Stimulated activated CD4-positive, alpha-beta T cell treated with anti-CD3 and anti-CD28 coated beads, Interleukin-15, amount 100 ng/mL, for 24 hours (primary cell): ENCODE measurements around the gene PGBD4.

ENCODE experiments used
- DNase-seq: peaks from one replicate; pipeline ENCODE4 v3.0.0-alpha.2; 2020

The PGBD4 gene

DNA sequence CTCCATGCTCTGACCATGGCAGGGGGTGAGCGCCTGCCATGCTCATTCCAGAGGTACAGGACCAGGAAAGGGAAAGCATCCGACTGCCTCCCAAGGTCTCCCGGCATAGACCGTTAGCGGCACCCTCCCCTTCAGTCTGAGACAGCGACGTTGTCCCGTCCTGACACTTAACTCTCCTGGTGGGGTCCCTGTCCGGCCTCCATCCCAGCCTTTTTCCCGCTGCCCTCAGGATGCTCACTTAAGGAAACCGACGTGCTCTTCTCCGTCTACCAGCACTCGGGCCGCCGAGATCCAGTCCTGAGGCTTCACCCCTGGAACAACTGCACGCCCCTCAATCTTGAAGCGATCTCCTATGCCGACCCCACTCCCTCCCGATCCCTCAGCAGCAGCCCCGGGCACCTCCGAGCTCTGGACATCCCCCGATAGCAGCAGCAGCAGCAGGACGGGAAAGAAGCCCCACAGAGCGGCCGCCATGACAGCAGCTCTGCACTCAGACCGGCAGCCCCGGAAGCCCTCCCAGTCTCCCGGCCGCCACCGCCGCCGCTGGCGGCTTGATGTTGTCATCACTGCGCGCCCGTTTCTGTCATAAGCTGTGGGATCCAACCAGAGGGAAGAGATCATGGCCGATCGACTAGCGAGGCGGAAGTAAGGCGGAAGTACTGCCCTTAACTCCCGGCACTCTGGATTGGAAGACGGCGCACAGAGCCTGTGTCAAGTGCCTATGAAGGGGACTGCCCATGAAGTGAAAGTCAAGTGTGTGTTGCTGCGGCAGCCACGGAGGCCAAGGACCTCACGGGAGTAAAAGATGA, at the start of gene PGBD4, which contains the start of gene EMC7:
TSS of gene PGBD4 (plus strand) at position 718 of the 809 bp plus-strand sequence. CDS start 449 bp downstream, outside the sequence.
TSS of gene EMC7 (minus strand) at position 497 of the 809 bp plus-strand sequence. CDS start at position 474, 23 bp downstream.
- peak; percentile 99 for DNase-seq

DNA sequence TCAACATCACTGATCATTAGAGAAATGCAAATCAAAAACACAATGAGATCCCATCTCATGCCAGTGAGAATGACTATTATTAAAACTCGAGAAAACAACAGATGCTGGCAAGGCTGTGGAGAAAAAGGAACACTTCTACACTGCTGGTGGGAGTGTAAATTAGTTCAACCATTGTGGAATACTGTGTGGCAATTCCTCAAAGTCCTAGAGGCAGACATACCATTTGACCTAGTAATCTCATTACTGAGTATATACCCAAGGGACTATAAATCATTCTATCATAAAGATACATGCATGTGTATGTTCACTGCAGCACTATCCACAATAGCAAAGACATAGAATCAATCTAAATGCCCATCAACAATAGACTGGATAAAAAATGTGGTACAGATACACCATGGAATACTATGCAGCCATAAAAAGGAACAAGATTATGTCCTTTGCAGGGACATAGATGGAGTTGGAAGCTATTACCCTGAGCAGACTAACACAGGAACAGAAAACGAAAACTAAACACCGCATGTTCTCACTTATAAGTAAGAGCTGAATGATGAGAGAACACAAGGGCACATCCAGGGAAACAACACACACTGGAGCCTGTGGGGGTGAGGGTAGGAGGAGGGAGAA, 47.7 kb upstream of the PGBD4 start:
- no peak for DNase-seq

DNA sequence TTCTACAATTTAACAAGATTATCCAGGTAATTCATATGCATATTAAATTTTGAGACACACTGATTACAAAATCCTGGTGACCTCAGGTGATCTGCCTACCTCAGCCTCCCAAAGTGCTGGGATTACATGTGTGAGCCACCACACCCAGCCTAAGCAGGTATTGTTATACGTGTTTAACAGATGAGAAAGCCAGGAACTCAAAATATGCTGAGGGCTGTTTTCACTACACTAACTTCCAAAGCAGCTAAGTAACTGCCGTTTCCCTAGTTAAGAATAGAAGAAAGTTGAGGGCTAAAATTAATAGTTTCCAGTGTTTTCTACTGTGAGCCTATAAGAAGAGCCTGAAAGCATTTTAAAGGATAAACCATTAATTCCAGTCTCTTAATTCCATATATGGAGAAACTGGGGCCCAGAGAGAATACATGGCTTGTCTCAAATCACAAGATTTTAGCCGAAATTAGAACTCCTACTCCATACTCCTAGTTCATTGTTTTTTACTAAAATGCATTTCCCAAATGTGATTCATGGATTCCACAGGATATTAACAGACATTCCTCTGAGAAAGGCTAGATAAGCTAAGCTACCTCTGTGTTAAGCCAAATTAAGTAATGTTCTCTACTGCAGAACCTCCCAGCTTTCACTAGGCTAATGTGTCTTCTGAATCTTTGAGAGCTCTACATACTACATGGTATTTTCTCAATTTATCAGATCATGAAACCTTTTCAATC, 45.9 kb upstream of the PGBD4 start:
- DNase-seq, result no peak

DNA sequence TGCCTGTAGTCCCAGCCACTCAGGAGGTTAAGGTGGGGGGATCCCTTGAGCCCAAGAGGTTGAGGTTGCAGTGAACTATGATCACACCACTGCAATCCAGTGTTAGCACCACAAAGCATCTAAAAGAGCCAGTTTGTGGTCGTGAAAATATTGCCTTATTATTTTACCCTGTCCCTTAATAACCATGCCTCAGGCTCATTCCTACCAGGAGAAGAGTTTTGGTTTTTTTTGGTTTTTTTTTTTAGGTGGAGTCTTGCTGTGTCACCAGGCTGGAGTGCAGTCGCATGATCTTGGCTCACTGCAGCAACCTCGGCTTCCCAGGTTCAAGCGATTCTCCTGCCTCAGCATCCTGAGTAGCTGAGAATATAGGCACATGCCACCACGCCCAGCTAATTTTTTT, 45.0 kb upstream of the PGBD4 start:
- no peak for DNase-seq

DNA sequence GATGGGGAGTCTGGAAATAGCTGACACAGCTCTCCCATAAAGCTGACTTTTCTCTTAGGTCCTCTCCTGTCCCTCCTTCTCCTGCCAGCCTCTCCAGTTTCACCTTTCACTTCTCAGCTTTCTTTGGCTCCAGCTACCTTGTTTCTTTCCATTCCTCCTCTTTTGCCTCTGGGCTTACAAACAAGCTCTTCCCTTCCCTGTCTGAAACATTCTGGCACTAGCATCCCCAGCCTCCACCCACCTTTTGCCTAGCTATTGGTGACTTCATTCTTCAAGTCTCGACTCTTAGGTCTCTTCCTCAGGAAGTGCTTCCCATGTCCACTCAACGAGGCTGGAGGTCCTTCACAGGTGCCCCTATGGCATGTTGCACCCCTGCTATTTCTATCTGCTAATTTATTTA, 42.4 kb upstream of the PGBD4 start:
- no peak for DNase-seq

DNA sequence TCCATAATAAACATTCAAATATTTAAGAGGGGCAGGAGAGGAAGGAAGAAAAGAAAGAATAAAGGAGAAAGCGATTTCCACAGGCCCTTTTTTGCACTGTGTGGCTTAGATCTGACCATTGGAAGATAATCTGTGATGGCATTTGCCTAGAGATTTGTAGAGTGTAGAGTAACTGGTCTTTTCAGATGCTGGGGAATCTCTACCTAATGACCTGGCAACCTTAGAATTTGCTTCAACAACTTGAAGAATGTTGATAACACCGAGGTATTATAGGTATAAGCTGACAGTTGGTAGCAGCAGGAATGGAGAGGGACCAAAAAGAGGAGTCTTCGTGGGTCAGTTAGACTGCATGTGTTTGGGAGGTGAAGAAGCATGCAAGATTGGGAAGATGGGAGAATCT, 41.9 kb upstream of the PGBD4 start:
- no peak for DNase-seq

DNA sequence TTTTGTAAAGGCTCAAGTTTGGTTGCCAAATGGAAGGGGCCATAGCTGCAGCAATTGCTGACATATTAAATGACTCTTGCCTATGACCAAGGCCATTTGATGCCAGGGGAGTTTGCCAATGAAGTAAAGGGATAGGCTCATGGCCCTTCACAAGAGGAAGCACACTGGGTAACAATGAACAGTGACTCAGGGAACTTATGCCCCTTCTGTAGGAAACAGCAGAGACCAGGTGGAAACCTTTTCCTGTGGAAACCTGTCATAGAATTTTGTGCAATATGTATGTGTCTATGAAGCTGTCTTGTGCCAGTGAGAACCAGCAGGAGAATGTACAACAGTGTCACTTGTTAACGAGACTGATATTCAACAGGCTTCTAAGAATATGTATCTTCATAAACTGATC, 37.4 kb upstream of the PGBD4 start:
- no peak for DNase-seq

DNA sequence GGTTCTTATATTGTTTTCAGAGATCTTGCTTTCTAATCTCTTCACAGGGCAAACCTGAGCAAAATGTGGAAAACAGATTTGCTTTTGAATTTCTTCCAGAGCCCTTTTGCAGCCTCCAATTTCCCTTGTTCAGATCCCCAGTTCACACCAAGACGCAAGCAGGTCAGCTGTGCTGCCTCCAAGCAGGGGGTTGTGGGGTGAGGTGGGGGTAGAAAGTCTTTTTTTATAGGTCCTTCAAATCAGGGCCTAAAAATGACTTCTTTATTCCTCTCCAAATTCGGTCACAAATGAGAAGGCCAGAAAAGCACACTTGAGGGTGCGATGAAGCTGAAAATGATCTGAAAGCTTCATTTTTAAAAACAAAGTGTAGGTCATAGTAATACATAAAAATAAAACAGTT, 36.6 kb upstream of the PGBD4 start:
- no peak for DNase-seq

DNA sequence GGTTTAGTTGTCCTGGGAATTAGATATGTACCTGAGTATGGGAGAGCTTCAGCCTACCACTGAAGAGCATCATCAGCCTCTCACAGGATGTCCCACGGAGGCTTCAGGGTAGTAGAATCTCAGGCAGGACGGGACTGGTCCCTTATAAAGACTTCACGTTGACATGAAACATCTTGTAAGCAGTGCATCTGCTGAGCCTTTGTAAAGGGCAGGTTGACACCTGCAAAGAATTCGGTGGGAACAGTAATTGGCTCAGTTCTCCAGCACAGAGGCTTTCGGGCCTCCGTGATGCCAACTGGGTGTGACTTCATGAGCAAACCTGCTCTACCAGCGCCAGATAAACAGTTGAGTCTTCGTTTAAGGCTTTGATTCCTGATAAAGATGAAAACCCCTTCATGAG, 35.9 kb upstream of the PGBD4 start:
- DNase-seq, result no peak

DNA sequence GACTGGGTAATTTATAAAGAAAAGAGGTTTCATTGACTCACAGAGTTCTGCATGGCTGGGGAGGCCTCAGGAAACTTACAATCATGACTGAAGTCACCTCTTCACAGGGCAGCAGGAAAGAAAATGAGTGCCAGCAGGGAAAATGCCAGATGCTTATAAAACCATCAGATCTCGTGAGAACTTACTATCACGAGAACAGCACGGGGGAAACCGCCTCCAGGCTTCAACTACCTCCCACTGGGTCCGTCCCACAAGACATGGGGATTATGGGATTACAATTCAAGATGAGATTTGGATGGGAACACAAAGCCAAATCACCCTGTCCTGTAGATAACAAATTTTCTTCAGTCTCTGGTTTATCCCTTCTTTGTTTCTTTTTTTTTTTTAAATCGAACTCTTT, 31.9 kb upstream of the PGBD4 start:
- DNase-seq, result no peak

DNA sequence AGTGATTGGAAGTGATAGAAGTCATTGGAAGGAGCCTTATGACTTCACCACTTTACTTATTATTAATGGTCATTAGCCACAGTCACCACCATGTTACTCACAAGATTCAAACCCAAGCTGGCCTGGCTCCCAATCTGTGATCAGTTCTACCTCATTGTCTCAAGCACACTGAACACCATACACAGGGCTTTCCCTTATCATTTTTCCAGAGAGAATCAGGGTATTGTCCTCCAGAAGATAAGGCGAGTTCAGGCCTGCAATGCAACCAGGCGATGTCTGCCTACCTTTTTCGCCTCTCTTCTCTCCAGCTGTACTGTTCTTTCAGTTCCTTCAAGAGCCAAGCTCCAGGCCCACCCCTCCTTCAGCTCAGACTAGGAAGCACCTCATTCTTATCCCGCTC, 25.1 kb upstream of the PGBD4 start:
- no peak for DNase-seq

DNA sequence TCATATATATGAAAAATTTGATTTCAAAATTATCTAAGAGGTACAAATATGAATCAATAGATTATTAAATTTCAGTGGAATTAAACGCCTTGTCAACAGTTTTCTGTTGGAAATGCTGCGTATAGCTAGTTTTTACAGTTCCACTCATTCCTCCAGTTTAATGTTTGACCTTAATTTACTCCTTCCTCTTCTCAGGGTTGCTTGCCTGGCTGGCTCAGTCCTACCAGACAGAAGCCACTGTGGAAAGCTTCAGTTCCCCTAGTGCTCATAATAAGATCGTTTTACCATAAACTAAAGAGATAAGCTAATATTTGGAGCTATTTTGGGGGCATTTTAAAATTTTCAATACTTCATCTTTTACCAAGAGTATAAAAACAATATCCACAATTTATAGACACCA, 23.0 kb upstream of the PGBD4 start:
- DNase-seq, result no peak

DNA sequence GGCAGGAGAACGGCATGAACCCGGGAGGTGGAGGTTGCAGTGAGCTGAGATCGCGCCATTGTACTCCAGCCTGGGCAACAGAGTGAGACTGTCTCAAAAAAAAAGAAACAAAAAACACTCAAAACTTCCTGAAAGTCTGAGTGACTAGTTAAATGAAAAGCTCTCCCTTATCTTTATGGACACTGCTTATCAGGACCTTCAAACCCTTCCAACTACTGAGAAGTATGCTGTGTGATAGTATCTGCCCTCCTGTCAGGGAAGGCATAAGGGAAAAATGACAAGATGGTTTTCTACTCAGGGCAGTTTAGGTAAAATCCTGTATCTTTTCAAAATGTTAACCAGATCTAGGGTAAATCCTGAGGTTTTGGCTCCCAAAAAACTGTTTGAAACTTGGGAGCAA, 22.0 kb upstream of the PGBD4 start:
- no peak for DNase-seq

DNA sequence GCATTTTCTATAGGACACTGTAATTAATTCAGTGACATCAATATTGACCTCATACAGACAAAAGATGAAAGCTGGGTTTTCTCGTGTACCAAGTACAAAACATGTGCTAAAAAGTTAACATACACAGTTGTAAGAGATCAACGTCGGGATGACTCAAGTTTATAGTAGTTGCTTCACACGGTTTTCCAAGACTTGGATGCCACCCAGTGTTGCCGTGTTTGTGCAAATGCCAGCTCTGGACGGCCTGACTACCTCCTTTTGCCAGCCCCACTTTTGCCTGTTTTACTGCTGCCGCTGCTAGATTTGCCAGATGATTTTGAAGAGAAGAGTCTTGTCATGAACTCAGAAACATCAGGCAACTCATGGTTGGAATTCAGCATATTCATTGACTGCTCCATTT, 17.8 kb upstream of the PGBD4 start:
- no peak for DNase-seq

DNA sequence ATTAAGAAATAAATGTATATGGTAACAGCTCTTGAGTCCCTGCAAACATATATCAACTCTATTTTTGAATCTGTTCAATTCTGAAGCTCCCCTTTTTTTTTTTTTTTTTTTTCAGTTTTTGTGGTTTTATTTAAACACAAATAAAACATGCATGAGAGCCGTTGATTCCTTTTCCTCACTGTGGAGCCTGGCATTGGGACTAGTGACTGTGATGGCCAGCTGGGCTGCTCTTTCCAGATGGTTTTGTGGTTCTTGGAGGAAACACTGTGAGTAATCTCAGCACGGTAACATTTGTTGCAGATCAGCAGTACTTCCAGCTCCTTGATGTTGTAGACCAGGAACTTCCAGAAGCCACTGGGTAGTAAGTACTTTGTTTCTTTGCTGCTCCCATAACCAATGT, 16.1 kb upstream of the PGBD4 start:
- no peak for DNase-seq

DNA sequence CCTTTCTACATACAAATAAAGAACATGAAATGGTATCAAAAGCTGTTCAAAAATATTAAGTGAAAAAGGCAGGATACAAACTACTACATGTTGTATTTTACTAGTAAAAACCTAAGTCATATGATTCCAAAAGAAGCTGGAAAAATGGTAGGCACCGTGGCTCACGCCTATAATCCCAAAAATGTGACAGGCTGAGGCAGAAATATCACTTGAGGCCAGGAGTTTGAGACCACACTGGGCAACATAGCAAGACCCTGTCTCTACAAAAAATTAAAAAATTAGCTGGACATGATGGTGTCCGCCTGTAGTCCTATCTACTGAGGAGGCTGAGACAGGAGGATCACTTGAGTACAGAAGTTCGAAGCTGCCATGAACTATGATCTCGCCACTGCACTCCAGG, 2.0 kb upstream of the PGBD4 start:
- DNase-seq, result no peak

DNA sequence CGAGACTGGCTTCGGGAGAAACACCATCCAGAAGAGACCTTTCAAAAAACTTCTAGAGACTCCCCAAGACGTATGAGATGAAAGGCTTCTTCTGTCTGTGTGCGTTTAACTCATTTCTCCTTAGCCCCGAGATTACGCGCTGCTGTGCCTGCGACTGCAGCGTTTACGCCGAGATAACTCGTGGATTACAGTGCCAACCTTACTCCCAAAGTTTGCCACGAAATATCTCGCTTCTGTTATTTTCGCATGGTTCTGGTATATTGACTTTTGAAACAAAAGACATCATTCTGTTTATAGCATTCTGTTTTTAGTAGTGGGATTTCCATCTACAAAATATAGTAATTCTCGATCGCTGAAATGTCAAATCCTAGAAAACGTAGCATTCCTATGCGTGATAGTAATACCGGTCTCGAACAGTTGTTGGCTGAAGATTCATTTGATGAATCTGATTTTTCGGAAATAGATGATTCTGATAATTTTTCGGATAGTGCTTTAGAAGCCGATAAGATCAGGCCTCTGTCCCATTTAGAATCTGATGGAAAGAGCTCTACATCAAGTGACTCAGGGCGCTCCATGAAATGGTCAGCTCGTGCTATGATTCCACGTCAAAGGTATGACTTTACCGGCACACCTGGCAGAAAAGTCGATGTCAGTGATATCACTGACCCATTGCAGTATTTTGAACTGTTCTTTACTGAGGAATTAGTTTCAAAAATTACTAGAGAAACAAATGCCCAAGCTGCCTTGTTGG, 467 bp downstream of the PGBD4 start:
- DNase-seq, result no peak

DNA sequence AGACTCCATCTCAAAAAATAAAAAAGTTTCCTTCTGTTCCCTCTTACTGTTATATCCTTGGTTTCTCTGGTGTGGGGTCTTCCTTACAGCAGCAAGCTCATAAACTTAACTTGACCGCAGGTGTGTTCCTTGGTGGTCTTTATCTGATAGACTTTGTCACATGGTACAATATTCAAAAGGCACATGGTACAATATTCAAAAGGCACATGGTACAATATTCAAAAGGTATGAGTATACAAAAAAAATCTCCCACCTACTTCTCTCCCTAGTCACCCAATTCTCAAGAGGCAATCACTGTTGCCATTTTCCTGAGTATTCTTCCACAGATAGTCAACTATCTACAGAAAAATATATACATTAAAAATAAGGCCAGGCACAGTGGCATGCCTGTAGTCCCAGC, 4.5 kb downstream of the PGBD4 start:
- DNase-seq, result no peak

DNA sequence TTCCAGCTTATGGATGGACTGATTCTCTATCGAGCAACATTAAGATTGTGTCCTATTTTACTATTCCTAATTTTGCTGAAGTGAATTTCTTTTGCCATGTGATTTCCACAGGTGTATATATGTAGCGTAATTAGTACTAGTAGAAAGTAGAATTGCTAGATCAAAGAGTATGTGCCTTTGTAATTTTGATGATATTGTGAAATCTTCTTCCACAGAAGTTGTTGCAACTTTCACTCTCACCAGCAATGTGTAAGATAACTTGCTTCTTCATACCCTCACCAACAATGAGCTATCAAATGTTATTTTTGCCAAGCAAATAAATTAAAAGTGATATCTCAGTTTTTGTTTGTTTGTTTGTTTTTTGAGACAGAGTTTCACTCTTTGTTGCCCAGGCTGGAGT, 5.4 kb downstream of the PGBD4 start:
- DNase-seq, result no peak

DNA sequence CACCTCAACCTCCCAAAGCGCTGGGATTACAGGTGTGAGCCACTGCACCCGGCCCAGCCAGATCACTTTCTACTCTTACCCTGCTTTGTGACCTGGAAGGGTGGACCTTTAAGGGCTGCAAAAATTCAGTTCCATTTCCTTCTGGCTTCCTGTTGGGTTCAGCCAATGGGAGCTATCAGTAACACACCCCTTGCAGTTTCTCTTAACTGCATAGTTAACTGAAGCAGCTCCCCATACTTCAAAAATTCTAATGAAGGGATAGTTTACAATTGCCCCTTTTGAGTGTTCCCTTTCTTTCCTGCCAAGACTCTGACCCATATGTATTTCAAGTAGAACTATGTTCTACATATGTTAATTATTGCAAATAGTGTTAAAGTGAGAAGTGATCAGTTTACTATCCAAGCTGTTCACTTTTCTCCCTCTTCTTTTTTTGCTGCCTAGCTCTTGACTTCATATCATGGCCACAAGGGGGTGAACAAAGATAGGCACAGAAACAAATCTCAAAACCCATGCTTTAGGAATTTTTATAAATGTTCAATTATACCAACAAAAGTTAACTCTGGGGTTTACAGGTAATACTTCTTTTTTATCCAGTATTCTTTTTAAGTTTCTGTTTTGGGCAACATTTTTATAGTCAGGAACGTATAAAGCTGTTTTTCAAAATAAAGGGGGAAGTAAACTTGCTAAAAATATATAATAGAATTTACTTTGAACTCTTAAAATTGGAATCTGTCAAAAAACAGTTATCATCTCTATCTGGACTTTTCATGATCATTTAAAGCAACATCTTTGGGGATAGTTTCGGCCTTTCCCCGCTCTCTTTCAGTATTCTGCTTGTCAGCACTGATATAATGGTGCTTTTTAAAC, 8.1 kb downstream of the PGBD4 start:
- DNase-seq, result no peak

DNA sequence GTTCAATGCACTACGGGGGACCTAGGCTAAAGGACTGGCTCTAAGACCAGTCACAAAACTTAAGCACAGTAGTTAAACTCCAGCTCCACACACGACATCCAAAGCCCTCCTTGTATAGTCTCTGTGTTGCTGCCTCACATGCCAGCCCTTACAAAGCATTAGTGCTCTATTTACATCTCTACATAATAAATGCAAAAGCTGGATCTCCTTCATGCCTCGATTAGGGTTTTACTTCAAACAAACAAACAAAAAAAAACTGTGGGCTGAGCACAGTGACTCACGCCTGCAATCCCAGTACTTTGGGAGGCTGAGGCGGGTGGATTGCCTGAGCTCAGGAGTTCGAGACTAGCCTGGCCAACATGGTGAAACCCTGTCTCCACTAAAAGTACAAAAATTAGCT, 9.6 kb downstream of the PGBD4 start:
- no peak for DNase-seq

DNA sequence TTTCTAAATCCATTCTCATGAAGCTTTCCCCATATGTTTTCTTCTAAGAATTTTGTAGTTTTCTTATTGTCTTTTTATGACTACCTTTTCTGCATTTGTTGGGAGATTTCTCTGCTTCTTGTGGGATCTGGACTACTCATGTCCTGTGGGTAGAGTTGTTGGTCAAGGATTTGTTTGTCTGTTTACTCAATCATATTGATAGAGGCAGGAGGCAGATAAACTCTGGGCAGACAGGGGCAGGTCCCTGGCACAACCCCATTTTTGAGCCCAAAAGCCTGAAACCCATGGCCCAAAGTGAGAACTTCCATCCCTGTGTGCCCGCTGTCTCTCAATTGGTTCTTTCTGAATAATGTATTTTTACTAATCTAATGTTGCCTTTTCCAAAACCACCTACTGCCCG, 12.3 kb downstream of the PGBD4 start:
- no peak for DNase-seq
